Gastrocnemius medialis (tissue), 4 donors: ENCODE data around the gene ATP13A1.

Experiments
- POLR2A ChIP-seq, 2 donors: fragments of 450-650 bp; IDR thresholded peaks; one replicate each; pipeline ENCODE4 v1.6.1; 2017; ENCODE audit warnings: antibody characterized with exemption in 2 of 2, mild to moderate bottlenecking in 2 of 2, moderate library complexity in 2 of 2
- TF ChIP-seq, protein P1 (sequence below), 5 experiments: fragments of 450-650 bp in 3 of 5; fragments of 200-600 bp in 2 of 5; sonication (generic) in 2 of 5; IDR thresholded peaks in 4 of 5; conservative IDR thresholded peaks in 1 of 5; 1 replicate in 4 of 5; 2 replicates in 1 of 5; pipeline ENCODE4 v1.5.1; 2016 to 2019; ENCODE audit warnings: antibody characterized with exemption in 5 of 5, mild to moderate bottlenecking in 3 of 5, moderate library complexity in 3 of 5

GRCh38 chr19:19628501-19629134 is 34.9 kb downstream of the ATP13A1 start:
- TF ChIP-seq, protein P1, sequence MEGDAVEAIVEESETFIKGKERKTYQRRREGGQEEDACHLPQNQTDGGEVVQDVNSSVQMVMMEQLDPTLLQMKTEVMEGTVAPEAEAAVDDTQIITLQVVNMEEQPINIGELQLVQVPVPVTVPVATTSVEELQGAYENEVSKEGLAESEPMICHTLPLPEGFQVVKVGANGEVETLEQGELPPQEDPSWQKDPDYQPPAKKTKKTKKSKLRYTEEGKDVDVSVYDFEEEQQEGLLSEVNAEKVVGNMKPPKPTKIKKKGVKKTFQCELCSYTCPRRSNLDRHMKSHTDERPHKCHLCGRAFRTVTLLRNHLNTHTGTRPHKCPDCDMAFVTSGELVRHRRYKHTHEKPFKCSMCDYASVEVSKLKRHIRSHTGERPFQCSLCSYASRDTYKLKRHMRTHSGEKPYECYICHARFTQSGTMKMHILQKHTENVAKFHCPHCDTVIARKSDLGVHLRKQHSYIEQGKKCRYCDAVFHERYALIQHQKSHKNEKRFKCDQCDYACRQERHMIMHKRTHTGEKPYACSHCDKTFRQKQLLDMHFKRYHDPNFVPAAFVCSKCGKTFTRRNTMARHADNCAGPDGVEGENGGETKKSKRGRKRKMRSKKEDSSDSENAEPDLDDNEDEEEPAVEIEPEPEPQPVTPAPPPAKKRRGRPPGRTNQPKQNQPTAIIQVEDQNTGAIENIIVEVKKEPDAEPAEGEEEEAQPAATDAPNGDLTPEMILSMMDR (IDR thresholded peaks at IDR 0.05 in 4 of 5, conservative IDR thresholded peaks at IDR 0.05 in 1 of 5) = no peak
- no peak for TF ChIP-seq POLR2A (IDR thresholded peaks at IDR 0.05)
